GM23248 (cell line): ENCODE measurements around the gene CAMSAP2.

Experiments used
- EZH2 ChIP-seq: fragments of 200-600 bp; sonication (generic); IDR thresholded peaks from 2 replicates; pipeline ENCODE4 v1.6.1; 2018; ENCODE audit warnings: antibody characterized with exemption, mild to moderate bottlenecking; ENCODE audit not compliant: insufficient read depth, poor library complexity, severe bottlenecking
- EZH2phosphoT487 ChIP-seq: fragments of 200-600 bp; sonication (generic); IDR thresholded peaks from 2 replicates; pipeline ENCODE4 v1.6.1; 2018; ENCODE audit warnings: antibody characterized with exemption, moderate library complexity, mild to moderate bottlenecking, low read depth; ENCODE audit not compliant: insufficient read depth

GRCh38 chr1:200889571-200889970, 150.9 kb downstream of the CAMSAP2 start:
- no peak for TF ChIP-seq EZH2phosphoT487
- TF ChIP-seq EZH2, result no peak
